ENCODE measurements around the gene MAPK6.

The MAPK6 gene

DNA sequence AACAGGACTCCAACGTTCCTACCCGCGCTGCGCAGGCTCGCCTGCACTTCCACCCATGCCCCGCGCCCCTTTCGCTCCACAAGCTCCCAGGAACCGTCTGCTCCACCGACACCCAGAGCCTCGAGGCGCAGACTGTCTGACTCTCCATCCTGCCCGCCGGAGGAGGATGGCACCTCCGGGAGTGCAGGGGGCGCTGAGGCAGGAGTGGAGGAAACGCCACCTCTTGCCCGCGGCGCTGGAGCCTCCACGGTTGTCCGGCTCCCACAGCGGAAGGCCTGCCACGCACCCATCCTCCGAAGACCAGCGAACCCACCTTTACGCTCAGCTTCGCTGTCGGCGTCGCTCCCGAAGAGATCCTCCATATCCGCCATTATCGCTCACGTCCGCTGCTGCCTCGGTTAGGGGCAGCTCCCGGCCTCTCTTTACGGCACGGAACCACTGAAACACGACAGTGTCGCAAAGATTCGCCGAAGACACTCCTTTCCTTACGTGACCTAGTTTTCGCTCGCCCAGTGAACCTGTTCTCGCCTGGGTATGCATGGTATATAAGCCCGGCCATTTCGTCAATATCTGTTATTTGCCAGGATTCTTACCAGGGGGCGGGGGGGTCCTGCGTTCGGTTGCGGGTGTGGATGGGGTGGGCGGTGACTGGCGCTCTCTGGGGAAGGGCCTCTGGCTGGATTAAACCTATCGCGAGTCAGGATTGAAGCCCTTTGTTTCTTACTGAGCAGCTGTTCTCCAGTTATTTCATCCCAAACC is 47.5 kb upstream of the MAPK6 start, which contains the start of gene LEO1 (continued):
- TF ChIP-seq ZNF548 (tag by site-specific recombination; IDR thresholded peaks at IDR 0.05) (no peak; the same call in 1 of the 2 replicates), ZNF544 (tag by site-specific recombination; IDR thresholded peaks at IDR 0.05) (no peak), ZNF621 (tag by site-specific recombination; IDR thresholded peaks at IDR 0.05) (no peak), MZF1 (tag by site-specific recombination; IDR thresholded peaks at IDR 0.05; ENCODE audit: borderline replicate concordance) (no peak), WT1 (tag by site-specific recombination; IDR thresholded peaks at IDR 0.05) (0 out of 2 replicates have a peak, but pooled peaks have one; percentile 23), ZBTB10 (tag by site-specific recombination; IDR thresholded peaks at IDR 0.05) (peak; percentile 19; the same call in 1 of the 2 replicates), ZBTB21 (tag by site-specific recombination; IDR thresholded peaks at IDR 0.05) (peak; percentile 47; the same call in 1 of the 2 replicates), ZNF274 (IDR thresholded peaks at IDR 0.05; ENCODE audit: low read length) (no peak), ZNF274 (tag by site-specific recombination; IDR thresholded peaks at IDR 0.05; ENCODE audit: borderline replicate concordance) (no peak), ZNF610 (tag by site-specific recombination; IDR thresholded peaks at IDR 0.05; ENCODE audit: borderline replicate concordance) (no peak; the same call in 1 of the 2 replicates), TSHZ1 (tag by site-specific recombination; IDR thresholded peaks at IDR 0.05; ENCODE audit: borderline replicate concordance) (no peak), PATZ1 (tag by site-specific recombination; IDR thresholded peaks at IDR 0.05) (0 out of 2 replicates have a peak, but pooled peaks have one; percentile 49), ZNF362 (tag by site-specific recombination; IDR thresholded peaks at IDR 0.05) (no peak), ZNF433 (tag by site-specific recombination; IDR thresholded peaks at IDR 0.05; ENCODE audit: low read depth) (no peak), ZSCAN30 (tag by site-specific recombination; IDR thresholded peaks at IDR 0.05) (no peak), ZNF354C (tag by site-specific recombination; IDR thresholded peaks at IDR 0.05; ENCODE audit: borderline replicate concordance, low read depth) (no peak), ZNF426 (tag by site-specific recombination; IDR thresholded peaks at IDR 0.05) (no peak)
- TF ChIP-seq, protein P1, sequence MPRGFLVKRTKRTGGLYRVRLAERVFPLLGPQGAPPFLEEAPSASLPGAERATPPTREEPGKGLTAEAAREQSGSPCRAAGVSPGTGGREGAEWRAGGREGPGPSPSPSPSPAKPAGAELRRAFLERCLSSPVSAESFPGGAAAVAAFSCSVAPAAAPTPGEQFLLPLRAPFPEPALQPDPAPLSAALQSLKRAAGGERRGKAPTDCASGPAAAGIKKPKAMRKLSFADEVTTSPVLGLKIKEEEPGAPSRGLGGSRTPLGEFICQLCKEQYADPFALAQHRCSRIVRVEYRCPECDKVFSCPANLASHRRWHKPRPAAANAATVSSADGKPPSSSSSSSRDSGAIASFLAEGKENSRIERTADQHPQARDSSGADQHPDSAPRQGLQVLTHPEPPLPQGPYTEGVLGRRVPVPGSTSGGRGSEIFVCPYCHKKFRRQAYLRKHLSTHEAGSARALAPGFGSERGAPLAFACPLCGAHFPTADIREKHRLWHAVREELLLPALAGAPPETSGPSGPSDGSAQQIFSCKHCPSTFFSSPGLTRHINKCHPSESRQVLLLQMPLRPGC (tag by site-specific recombination; IDR thresholded peaks at IDR 0.05), result no peak; the same call in 1 of the 2 replicates
- TF ChIP-seq, protein P2, sequence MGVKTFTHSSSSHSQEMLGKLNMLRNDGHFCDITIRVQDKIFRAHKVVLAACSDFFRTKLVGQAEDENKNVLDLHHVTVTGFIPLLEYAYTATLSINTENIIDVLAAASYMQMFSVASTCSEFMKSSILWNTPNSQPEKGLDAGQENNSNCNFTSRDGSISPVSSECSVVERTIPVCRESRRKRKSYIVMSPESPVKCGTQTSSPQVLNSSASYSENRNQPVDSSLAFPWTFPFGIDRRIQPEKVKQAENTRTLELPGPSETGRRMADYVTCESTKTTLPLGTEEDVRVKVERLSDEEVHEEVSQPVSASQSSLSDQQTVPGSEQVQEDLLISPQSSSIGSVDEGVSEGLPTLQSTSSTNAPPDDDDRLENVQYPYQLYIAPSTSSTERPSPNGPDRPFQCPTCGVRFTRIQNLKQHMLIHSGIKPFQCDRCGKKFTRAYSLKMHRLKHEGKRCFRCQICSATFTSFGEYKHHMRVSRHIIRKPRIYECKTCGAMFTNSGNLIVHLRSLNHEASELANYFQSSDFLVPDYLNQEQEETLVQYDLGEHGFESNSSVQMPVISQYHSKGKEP (tag by site-specific recombination; IDR thresholded peaks at IDR 0.05), result no peak
- TF ChIP-seq, protein P3, sequence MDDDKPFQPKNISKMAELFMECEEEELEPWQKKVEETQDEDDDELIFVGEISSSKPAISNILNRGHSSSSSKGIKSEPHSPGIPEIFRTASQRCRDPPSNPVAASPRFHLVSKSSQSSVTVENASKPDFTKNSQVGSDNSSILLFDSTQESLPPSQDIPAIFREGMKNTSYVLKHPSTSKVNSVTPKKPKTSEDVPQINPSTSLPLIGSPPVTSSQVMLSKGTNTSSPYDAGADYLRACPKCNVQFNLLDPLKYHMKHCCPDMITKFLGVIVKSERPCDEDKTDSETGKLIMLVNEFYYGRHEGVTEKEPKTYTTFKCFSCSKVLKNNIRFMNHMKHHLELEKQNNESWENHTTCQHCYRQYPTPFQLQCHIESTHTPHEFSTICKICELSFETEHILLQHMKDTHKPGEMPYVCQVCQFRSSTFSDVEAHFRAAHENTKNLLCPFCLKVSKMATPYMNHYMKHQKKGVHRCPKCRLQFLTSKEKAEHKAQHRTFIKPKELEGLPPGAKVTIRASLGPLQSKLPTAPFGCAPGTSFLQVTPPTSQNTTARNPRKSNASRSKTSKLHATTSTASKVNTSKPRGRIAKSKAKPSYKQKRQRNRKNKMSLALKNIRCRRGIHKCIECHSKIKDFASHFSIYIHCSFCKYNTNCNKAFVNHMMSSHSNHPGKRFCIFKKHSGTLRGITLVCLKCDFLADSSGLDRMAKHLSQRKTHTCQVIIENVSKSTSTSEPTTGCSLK (tag by site-specific recombination; IDR thresholded peaks at IDR 0.05), result no peak
- TF ChIP-seq, protein P4, sequence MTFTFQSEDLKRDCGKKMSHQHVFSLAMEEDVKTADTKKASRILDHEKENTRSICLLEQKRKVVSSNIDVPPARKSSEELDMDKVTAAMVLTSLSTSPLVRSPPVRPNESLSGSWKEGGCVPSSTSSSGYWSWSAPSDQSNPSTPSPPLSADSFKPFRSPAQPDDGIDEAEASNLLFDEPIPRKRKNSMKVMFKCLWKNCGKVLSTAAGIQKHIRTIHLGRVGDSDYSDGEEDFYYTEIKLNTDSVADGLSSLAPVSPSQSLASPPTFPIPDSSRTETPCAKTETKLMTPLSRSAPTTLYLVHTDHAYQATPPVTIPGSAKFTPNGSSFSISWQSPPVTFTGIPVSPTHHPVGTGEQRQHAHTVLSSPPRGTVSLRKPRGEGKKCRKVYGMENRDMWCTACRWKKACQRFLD (tag by site-specific recombination; IDR thresholded peaks at IDR 0.05), result no peak
